ENCODE measurements around the gene MACROH2A1.
A peak's percentile ranks its signal among the peaks of the same experiment; 100 is the strongest.

The MACROH2A1 gene

DNA sequence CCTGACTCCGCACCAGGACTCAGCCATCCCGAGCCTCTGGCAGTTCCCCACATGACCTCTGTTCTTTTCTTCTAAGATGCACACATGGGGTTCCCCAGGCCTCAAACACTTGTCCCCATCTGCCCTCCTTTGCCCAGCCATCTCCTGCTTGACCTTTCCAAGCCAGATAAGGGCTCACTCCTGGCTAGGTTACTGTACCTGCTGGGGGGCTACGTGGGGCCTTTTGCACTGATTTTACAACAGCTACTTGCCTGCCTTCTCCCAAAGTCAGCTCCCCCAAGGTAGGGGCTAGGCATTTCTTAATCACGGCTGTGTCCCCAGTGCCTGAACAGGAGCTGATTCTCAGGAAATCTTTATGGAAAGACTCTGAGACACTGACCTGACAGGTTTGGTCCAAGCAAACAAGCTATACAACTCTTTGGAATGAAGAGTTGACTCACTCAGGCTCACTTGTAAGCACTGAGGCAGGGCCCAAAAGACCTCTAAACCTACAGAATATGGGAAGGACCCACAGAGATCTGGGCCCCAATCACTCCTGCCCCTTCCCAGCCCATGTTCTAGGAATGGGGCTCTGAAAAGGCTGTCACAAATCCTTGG, 2.5 kb downstream of the MACROH2A1 start:
- DNase-seq: no peak

DNA sequence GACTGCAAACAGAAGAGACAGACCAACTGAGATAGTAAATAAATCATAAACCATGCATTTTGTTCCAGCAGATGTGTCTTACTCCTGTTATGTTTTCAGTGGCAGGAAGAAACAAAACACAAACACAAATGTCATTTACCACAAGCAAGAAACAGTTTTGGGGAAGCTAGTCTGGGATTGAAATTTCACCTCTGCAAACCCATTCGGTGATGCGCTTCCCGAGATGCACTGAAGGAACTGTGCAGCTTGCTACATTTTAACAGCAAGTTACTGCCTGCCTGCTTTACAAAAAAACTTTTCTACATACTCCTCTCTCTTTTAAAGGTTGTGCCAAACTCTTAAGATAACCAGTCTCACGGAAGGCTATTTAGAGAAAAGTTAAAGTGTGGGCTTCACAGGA, 3.2 kb downstream of the MACROH2A1 start:
- no peak for DNase-seq

GRCh38 chr5:135395451-135395850, 3.6 kb downstream of the MACROH2A1 start:
- DNase-seq: no peak

DNA sequence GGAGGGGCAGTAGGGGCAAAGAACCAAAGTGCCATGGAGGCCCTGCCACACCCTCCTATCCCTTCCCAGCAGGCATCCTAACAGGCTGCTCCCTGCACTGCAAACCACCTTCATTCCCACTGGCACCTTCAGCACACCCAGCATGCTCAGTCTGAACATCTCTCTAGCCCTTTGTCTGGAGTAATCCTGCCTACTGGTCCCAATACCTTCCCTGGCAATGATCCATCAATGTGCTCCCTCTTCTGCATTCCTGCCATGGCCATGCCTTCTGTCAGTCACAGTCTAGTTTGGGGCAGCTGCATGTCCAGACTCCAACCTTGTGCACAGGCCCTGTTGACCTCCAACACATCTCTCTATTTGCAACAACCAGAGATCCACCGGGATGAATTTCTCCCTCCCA, 4.9 kb downstream of the MACROH2A1 start:
- DNase-seq: no peak

- no peak for DNase-seq
Measured at GRCh38 chr5:135393691-135394090, 5.3 kb downstream of the MACROH2A1 start.

GRCh38 chr5:135393229-135393628, 5.8 kb downstream of the MACROH2A1 start:
- no peak for DNase-seq

DNA sequence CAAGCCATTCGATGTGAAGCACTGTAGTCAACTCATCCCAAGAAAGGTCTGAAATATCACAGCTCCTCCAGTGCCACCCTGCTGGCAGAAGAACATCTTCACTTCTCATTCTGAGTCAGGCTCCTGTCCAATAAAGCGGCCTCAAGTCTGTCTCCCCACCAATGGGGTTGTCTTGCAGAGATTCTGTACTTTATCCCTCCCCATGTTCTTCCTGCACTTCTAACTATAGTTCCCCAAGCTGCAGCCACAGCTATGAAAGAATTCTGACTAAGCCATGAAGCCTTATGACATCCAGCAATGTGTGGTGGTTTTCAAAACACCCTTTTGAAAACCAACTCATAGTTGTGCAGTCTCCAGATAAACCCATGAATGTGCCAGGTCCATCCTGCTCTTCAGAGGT, 6.8 kb downstream of the MACROH2A1 start:
- DNase-seq: no peak

DNA sequence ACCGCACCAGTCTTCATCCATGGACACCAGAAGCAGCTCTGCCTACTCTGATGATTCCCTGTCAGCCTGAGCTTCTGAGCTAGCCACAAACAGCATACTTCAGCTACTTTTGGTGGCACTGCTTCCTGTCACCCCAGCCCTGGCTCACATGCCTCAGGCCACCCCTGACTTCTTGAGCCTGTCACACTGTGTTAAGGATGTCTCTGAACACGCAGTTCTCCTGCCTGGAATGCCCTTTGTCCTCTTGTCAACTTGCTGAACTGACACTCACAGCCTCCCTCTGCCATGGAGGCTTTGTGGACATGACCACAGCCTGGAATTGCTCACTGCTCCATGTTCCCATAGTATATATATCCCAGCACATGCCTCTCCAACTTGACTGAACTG, 7.2 kb downstream of the MACROH2A1 start:
- DNase-seq: no peak

DNA sequence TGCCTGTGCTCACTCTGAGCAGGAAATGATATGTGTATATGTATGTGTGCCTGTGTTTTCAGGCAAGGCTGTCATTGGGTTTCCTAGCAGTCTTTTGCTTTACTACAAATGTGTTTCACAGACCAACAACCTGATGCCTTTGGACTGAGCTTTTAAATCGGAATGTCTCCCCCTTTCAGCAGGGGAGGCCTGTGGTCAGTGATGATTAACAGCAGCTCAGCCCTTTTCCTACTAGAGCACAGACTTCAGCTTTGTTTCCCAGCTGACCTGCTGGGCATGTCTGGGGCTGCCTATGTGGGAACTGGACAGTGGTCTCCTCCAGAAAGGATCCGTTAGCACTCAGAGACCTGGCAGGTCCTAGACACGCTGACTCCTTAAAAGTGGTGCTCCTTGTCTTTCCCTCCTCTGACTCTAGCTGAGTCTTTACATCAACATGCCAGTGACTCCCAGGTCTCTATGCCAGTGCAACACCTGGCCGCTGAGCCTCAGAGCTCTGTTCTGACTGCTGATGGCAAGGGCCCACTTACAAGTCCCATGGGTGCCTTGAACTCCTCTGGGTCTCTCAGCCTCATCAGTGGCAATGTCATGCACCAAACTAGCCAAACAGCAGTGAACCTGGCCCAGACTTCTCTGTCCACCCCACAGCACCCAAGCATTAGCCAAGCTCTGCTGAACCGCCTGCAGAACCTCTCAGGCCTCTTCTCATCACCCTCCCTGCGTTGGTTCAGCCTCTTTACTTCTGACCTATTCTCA, 7.7 kb downstream of the MACROH2A1 start:
- DNase-seq: no peak

DNA sequence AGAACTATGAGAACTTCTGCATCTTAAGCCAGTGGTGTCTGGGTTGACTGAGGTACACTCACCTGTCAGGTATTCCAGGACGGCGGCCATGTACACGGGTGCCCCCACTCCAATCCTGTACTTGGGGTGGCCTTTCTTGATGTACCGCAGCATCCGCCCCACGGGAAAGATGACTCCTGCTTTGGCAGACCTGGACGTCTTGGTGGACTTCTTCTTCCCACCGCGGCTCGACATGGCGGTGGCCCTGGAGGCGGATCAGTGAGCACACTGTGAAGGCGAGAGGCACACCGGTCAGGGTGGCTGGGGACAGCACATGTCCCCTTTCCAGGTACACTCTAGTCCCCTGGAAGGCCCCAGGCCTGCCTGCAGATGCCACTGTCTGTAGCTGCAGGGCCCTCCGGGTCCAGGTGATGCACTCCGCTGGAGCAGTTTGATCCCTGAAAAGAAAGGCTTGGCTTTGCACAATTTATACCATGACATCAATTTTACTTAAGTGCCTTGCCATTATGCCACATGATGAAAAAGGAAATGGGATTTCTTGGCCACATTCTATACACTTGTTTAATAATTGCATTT, 10.1 kb downstream of the MACROH2A1 start:
- no peak for DNase-seq

DNA sequence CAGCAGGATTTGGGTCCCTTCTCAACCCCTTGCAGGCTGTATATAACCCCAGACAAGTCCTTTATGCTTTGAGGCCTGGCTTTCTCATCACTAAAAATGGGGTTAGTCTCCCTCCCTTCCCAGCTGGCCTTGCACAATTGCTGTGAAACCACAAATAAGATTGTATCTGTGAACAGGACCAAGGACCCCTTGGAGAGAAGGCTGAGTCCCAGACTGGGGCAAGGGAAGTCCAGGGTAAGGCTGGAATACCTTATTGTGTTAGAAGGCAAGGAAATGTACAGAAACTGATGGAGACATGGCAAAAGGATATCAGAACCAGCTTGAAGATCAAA, 11.4 kb downstream of the MACROH2A1 start:
- no peak for DNase-seq

DNA sequence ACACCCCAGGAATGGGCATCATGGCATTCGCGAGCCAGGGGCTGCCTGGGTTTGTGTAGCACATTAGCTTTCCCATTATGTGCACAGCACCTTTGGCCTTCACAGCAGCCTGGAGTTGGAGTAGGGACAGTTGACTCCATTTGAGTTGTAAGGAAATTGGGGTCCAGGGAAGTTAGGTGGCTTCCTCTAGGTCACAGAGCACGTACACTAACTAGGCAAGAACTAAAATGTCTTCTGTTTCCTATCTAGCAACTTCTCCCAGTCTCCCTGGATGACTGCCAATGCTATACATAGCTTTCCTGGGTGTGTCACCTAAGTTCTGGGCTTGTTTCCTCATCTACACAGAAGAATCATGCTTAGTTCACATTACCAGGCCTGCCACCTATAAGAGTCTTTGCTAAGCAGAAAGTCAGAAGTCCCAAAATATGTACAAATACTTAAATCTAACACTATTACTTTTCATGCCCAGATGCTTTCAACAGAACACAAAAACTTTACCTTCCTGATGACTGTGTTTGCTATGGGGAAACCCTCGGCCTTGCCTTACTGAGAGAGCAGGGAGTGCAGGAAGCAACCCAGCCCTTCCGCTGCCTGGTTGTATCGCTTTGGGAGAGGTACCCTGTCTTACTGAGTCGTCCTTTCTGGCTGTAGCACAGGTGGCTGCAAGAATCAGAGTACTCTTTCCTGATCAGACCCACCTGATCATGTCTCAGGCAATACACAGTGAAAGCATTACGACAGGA, 12.0 kb downstream of the MACROH2A1 start:
- DNase-seq: no peak

DNA sequence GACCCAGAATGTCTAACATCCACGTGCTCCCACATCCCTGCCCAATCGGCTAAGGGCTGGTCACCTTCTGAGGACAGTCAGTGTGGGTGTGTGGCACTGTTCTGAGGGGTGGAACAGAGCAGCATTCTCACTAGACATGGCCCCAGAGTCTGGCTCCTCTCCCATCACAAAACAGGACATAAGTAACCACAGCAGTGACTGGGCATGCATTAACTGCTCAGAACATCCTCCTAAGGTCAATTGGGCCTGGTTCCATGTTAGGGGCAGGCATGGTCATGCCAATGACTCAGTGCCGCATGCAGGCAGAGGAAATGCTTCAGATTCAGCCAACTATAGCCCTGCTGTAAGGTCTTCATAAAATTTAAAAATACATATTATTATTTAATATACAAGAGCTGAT, 12.9 kb downstream of the MACROH2A1 start:
- no peak for DNase-seq

GRCh38 chr5:135385576-135385975, 13.5 kb downstream of the MACROH2A1 start:
- no peak for DNase-seq

DNA sequence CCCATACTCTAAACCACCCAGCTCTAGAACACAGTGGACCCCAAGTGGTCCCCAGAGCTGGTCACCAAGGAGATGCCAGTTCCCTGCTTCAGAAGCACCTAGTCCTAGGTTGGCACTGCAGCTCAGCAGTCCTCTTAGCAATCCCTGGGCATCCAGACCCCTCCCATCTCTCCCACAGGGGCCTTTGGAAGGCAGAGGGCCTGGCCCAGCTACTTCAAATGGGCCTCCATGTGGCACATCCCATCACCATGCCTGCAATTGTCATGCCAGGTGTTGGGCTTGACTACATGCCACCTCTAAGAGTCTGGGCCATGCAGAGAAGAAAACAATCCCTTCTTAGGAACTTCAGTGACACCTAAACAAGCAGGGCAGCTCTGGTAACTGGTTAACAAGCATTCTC, 14.1 kb downstream of the MACROH2A1 start:
- no peak for DNase-seq

DNA sequence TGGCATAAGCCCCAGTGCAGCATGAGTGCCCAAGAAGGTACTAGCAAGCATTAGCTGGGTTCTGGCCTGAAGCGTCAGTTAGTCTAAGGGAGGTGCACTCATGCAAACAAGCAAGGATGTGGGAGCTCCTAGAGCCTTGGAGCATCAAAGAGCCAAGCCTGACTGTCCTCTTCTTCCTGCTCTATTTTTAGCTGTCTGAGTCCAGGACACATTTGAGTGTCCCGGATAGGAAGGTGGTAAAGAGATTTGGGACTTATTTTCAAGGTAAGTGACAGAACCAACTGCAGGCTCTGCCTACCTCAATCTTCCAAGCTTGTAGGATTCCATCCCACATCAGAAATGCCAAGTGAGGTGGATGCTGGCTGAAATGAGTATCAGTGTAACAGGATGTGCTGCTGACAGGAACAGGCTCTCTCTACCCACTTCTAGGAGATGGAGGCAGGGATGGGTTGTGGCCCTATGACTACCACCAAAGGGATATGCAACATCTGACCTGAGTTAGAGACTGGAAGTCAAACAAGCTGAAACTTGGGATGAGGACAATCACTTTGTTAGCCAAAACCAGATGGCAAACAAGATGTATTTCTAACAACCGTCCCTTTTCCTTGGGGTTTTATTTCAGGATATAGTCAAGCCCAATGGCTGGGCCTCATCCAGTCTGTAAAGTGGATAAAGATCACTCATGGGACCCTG, 15.1 kb downstream of the MACROH2A1 start:
- no peak for DNase-seq

DNA sequence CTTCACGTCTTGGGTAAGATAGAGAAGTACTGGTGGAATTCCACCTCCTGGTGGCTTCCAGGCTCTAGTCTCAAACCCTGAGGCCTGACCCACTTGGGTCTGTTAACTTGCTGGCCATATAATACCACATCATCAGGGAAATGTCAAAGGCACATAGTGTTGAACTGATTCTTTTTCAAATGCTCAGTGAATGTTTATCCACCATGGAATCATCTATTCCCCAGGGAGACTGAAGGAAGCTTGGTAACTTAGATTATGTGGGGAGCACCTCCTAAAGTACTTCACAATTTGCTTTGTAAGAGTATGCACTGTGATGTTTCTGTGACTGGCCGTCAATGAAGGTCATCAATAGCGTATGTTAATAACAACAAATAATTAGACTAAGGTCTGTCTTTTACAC, 16.1 kb downstream of the MACROH2A1 start:
- no peak for DNase-seq

DNA sequence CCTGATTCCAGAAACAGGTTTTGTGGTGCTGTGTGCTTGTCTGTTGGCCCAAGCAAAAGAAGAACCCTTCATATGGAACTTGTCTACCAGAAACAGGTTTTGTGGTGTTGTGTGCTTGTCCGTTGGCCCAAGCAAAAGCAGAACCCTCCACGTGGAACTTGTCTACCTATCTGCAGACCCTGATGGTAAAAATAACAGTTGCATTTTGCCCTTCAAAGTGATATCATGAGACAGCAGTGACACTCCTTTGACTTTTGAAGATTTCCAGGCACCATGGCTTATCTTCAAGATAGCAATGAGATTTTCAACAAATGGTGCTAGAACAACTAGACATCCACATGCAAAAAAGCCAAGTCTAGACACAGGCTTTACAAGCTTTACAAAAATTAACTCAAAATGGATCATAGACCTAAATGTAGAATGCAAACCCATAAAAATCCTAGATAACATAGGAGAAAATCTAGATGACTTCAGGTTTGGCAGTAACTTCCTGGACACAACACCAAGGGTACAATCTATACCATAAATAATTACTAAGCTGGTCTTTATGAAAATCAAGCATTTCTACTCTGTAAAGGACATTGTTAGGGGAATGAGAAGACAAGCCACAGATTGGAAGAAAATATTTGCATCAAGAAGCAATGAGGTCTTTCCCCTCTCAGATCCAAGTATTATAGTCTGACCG, 16.8 kb downstream of the MACROH2A1 start:
- no peak for DNase-seq

DNA sequence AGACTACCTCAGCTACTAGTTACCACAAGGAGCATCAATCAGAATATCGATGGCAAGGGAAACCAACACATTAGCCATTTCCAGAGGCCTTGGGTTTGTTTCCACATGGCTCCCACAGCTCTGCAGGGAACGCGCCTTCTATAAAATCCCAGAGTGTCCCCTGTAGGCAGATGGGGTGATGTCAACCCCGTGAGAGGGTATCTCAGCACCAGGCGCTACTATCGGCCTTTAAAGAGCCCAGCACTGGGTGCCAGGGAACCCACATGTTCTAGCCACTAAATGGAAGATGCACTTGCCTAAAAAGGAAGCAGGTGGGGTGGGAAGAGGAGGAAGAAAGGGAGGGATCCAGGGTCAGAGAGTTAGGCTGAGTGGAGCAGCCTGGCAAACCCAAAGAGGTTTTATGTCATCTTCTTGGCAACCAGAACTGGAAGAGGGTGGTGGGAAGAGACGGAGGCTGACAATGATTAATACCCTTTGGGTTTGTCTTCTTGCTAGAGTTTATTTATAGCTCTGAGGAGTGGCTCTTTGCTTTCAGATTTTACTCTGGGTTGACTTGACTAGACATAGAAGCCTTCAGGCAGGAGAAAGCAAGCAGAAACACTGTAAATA, 19.9 kb downstream of the MACROH2A1 start:
- no peak for DNase-seq

- DNase-seq: no peak
Measured at GRCh38 chr5:135377751-135378680, 21.0 kb downstream of the MACROH2A1 start.

DNA sequence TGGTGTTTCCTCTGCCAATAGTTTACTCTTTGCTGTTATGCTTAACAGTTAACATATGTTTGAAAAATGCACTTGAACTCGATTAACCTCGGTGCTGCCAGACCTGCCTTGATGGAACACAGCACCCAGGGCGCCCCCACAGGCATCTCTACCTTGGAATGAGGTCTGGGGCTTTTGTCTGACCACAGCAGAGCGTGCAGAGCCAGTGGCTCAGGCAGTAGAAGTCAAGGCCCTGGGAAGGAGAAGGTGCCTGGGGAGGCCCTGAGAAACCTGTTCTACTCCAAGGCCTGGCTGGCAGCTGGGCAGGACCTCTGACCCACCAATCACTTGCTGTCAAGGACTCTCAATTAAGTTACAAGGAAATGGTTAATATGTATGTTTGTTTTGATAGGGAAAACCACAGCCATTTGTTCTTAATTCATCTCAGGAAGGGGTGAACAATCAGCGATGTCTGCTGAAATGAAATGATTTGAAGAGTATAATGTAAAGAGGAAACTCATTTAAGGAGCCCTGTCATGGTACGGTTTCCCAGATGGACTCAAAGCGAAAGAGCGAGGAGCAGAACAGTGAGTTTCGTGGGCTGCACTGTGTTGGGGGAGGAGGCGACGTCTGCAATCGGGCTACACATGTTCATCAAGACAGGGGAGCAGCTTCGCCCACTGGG, 21.9 kb downstream of the MACROH2A1 start:
- DNase-seq: peak; percentile 23
